GDM1 (cell line): ENCODE measurements around the gene SPARCL1.
"Not testable (repeated sequence)": the region's sequence is repeated elsewhere in the genome, so short reads cannot be mapped to it uniquely, and the experiment has no call there.

Experiments used
- DNase-seq: peaks from one replicate; lab custom pipeline; 2025; lab: John Stamatoyannopoulos, UW

SPARCL1 gene

DNA sequence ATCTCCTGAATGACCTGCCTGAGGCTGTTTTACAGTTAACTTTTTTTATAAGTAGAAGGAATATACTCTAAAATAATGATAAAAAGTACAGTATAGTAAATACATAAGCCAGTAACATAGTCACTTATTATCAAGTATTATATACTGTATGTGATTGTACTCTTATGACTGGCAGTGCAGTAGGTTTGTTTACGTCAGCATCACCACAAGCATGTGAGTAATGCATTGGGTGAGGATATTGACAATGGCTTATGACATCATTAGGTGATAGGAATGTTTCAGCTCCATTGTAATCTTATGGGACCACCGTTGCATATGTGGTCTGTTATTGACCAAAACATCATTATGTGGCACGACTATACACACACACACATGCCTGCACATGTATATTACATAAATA is 86.3 kb downstream of the SPARCL1 start:
- DNase-seq, result no peak

DNA sequence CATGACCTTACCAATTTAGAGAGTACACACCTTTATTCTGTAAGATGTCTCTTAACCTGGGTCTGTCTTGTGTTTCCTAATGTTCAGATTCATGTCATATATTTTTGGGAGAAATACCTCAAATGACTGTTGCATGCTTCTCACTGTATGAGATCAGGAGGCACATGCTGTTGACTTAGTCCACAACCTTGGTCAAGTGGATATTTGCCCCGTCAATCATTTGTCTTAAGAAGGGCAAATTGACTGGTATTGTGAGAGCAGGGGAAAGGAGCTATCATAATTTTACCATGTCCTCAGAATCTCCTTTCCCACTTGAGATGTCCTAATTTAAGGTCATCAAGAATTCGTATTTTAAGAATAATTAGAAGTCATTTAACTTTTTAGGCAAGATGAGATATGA is 95.8 kb downstream of the SPARCL1 start:
- no peak for DNase-seq

DNA sequence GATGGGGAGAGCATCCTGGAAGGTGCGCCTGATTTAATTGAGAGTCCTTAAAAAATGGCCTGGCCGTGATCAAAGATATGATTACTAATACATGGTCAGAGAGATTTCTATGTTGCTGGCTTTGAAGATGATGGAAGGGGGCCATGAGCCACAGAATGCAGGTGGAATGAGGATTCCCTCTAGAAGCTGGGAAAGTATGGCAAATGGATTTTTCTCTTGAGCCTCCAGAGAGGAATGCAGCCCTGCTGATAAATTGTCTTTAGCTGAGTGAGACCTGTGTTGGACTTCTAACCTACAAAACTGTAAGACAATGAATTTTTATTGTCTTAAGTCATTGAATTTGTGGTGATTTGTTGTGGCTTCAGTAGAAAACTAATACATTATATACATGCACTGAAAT is 99.1 kb downstream of the SPARCL1 start:
- no peak for DNase-seq

DNA sequence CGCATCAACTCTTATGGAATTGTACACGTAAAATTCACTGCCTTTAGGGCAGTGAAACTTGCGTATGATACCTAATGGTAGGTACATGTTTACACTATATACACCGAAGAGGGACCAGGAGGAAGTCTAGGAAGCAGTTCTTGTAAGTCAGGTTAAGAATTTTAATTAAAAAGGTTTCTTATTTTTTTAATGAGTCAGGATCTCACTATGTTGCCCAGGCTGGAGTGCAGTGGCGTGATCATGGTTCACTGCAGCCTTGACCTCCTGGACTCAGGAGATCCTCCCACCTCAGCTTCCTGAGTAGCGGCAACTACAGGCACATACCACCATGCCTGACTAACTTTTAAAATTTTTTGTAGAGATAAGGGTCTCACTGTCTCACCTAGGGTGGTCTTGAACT is 100.2 kb downstream of the SPARCL1 start:
- DNase-seq, result no peak

DNA sequence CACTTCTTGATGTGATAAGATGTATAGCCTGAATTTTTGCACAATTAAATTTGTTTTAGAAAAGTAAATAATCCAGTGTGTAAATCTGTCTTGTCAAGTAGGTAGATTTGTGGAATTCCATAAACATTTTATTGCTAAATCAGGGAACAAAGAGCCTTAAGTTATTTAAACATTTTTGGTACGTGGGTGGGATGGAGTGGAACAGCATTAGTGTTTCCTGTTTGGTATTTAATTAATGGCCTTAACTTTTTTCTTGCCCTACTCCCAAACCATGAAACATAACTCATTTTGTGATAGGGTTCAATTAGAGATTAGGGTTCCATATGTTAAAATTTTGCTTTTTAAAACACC is 101.7 kb downstream of the SPARCL1 start:
- DNase-seq, result no peak

DNA sequence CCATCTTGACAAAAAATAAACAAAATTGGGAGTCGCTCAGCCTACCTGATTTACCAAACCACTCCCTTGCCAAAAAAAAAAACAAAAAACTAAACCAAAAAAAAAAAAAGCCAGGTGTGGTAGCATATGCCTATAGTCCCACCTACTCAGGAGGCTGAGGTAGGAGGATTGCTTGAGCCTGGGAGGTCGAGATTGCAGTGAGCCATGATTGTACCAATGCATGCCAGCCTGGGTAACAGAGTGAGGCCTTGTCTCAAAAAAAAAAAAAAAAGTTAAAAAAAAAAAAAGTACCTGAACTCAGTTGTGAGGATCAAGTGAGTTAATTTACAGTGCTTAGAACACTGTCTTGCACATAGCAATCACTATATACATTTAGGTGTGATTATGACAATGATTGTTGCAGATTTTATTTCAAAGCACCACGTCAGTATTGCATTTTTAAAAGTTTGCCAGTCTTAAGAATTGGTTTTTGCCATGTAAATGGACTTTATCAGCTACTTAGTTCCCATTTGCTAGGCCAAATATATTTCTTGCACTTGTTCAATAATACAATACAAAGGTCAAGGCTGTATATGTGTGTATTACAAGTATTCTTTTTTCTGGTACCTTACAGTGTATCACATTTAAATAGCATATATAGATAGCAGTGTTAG is 102.2 kb downstream of the SPARCL1 start:
- no peak for DNase-seq

DNA sequence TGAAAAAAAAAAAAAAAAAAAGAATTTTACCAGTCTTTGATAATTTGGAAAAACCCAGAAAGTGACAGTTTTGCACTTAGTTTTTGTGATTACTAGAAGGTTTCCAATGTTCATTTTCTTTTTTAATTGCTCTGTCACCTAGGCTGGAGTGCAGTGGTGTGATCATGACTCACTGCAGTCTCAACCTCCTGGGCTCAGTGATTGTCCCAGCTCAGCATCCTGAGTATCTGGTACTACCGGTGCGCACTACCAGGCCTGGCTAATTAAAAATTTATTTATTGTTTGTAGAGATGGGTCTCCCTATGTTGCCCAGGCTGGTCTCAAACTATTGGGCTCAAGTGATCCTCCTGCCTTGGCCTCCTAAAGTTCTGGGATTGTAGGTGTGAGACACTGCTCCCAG is 103.5 kb downstream of the SPARCL1 start:
- no peak for DNase-seq

DNA sequence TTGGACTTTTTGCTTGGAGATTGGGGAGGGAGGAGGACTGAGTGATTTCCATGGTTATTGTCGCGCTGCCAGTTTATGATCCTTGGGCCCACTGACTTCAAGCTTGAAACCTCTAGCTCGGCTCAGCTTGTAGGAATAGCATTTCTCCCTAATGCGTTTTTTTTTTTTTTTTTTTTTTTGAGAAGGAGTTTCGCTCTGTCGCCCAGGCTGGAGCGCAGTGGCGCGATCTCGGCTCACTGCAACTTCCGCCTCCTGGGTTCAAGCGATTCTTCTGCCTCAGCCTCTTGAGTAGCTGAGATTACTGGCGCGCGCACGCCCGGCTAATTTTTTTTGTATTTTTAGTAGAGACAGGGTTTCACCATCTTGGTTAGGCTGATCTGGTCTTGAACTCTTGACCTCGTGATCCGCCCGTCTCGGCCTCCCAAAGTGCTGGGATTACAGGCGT is 105.1 kb downstream of the SPARCL1 start:
- DNase-seq, result not testable (repeated sequence)
